Astrocyte (in vitro differentiated cells and primary cell): Measurements from ENCODE around the gene SHROOM1. TPM values are rescaled to one million over a fixed set of nuclear protein-coding genes. Genes with fewer than 3 reads are reported as not detected.
"Not testable (repeated sequence)": the region's sequence is repeated elsewhere in the genome, so short reads cannot be mapped to it uniquely, and the experiment has no call there.

Source experiments
- DNase-seq: peaks from one replicate; pipeline ENCODE4 v3.0.0-alpha.2; 2010; ENCODE audit warnings: low read depth
- FAIRE-seq: peaks from 2 replicates; lab custom pipeline; 2011; peaks lifted over from hg19 to GRCh38; lab: Jason Lieb, UNC
- H2AFZ ChIP-seq: 2 replicates; pipeline ENCODE4 v1.6.0; 2012; ENCODE audit warnings: low read depth, low read length, inconsistent platforms
- H3K27ac ChIP-seq: 2 replicates; pipeline ENCODE4 v1.5.1; 2011; ENCODE audit warnings: low read depth, low read length, inconsistent platforms
- H3K27me3 ChIP-seq: 2 replicates; pipeline ENCODE4 v1.6.0; 2011; ENCODE audit warnings: low read length, inconsistent platforms; ENCODE audit not compliant: insufficient read depth
- H3K36me3 ChIP-seq: 2 replicates; pipeline ENCODE4 v1.5.1; 2011; ENCODE audit warnings: low read length, inconsistent platforms; ENCODE audit not compliant: insufficient read depth
- H3K4me1 ChIP-seq: 2 replicates; pipeline ENCODE4 v1.5.1; 2011; ENCODE audit warnings: low read length, inconsistent platforms; ENCODE audit not compliant: insufficient read depth
- H3K4me2 ChIP-seq: 2 replicates; pipeline ENCODE4 v1.6.0; 2012; ENCODE audit warnings: low read length, inconsistent platforms
- H3K4me3 ChIP-seq: 2 replicates; pipeline ENCODE4 v1.5.1; 2011; ENCODE audit warnings: low read depth, mild to moderate bottlenecking, low read length, inconsistent platforms; ENCODE audit not compliant: insufficient read depth
- H3K79me2 ChIP-seq: 2 replicates; pipeline ENCODE4 v1.6.0; 2012; ENCODE audit warnings: mild to moderate bottlenecking, low read length, inconsistent platforms; ENCODE audit not compliant: insufficient read depth
- H3K9ac ChIP-seq: 2 replicates; pipeline ENCODE4 v1.6.0; 2012; ENCODE audit warnings: mild to moderate bottlenecking, low read length, inconsistent platforms
- H3K9me3 ChIP-seq: 2 replicates; pipeline ENCODE4 v1.5.1; 2012; ENCODE audit warnings: low read depth, mild to moderate bottlenecking, low read length, inconsistent platforms; ENCODE audit not compliant: insufficient read depth
- H4K20me1 ChIP-seq: 2 replicates; pipeline ENCODE4 v1.6.0; 2012; ENCODE audit warnings: low read length, inconsistent platforms; ENCODE audit not compliant: insufficient read depth
- H3K27ac Mint-ChIP-seq: one replicate; pipeline ENCODE4 v1.8.0; 2021; ENCODE audit warnings: mild to moderate bottlenecking, mixed read lengths; ENCODE audit not compliant: unreplicated experiment
- H3K27me3 Mint-ChIP-seq: one replicate; pipeline ENCODE4 v1.8.0; 2021; ENCODE audit warnings: low read depth, mixed read lengths; ENCODE audit not compliant: unreplicated experiment
- H3K36me3 Mint-ChIP-seq: one replicate; pipeline ENCODE4 v1.8.0; 2021; ENCODE audit warnings: low read depth, mixed read lengths; ENCODE audit not compliant: unreplicated experiment
- H3K4me1 Mint-ChIP-seq: one replicate; pipeline ENCODE4 v1.8.0; 2021; ENCODE audit warnings: low read depth, mixed read lengths; ENCODE audit not compliant: unreplicated experiment
- H3K4me3 Mint-ChIP-seq: one replicate; pipeline ENCODE4 v1.8.0; 2021; ENCODE audit warnings: mild to moderate bottlenecking, moderate library complexity, mixed read lengths; ENCODE audit not compliant: unreplicated experiment
- H3K9me3 Mint-ChIP-seq: one replicate; pipeline ENCODE4 v1.8.0; 2021; ENCODE audit warnings: mild to moderate bottlenecking, mixed read lengths; ENCODE audit not compliant: unreplicated experiment
- EZH2 ChIP-seq: IDR thresholded peaks from 2 replicates; pipeline ENCODE4 v1.6.1; 2012; ENCODE audit warnings: mild to moderate bottlenecking, low read length, inconsistent platforms; ENCODE audit not compliant: insufficient read depth
- total RNA-seq: library from RNA; stranded (reverse); gene quantifications from 2 replicates; pipeline ENCODE4 v1.2.1, GENCODE V29; 2021
- TF ChIP-seq, protein P1 (sequence below): IDR thresholded peaks from 2 replicates; pipeline ENCODE4 v1.5.1; 2011; ENCODE audit warnings: low read depth, mild to moderate bottlenecking, inconsistent platforms, low read length, moderate library complexity; ENCODE audit not compliant: insufficient read depth

The SHROOM1 gene
- total RNA-seq, 1 donor from 2014 or later = 5.0 TPM

DNA sequence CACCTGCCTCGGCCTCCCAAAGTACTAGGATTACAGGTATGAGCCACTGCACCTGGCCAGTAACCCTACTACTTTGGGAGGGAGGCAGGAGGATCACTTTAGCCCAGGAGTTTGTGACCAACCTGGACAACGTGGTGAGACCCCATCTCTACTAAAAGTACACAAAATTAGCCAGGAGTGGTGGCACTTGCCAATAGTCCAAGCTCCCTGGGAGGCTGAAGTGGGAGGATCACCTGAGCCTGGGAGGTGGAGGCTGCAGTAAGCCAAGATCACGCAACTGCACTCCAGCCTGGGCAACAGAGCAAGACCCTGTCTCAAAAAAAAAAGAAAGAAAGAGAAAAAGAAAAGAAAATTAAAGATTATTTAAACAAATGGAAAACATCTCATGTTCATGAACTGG is 25.6 kb upstream of the SHROOM1 start:
- no peaks in the 10 kb centered on the region for H3K79me2 ChIP-seq
- Mint-ChIP-seq H3K4me1 (peaks cover 2% of the 10 kb centered on the region), H3K4me3 (no peak overlapping the region), H3K9me3 (no peaks in the 10 kb centered on the region), H3K27me3 (no peaks in the 10 kb centered on the region), H3K36me3 (no peaks in the 10 kb centered on the region), H3K27ac (no peak overlapping the region)
- H2AFZ ChIP-seq = no peak overlapping the region
- H3K27me3 ChIP-seq = no peaks in the 10 kb centered on the region
- H3K36me3 ChIP-seq = no peaks in the 10 kb centered on the region
- H3K4me1 ChIP-seq = no peaks in the 10 kb centered on the region
- H3K4me3 ChIP-seq = no peak overlapping the region
- FAIRE-seq (no peak), DNase-seq (no peak)
- no peak overlapping the region for H3K27ac ChIP-seq
- no peak overlapping the region for H3K9ac ChIP-seq
- no peak overlapping the region for H3K4me2 ChIP-seq
- TF ChIP-seq, protein P1, sequence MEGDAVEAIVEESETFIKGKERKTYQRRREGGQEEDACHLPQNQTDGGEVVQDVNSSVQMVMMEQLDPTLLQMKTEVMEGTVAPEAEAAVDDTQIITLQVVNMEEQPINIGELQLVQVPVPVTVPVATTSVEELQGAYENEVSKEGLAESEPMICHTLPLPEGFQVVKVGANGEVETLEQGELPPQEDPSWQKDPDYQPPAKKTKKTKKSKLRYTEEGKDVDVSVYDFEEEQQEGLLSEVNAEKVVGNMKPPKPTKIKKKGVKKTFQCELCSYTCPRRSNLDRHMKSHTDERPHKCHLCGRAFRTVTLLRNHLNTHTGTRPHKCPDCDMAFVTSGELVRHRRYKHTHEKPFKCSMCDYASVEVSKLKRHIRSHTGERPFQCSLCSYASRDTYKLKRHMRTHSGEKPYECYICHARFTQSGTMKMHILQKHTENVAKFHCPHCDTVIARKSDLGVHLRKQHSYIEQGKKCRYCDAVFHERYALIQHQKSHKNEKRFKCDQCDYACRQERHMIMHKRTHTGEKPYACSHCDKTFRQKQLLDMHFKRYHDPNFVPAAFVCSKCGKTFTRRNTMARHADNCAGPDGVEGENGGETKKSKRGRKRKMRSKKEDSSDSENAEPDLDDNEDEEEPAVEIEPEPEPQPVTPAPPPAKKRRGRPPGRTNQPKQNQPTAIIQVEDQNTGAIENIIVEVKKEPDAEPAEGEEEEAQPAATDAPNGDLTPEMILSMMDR = no peak
- TF ChIP-seq EZH2 = no peak
- no peaks in the 10 kb centered on the region for H3K9me3 ChIP-seq
- H4K20me1 ChIP-seq = no peaks in the 10 kb centered on the region

- not testable (repeated sequence) for H2AFZ ChIP-seq, DNase-seq, H3K4me3 ChIP-seq, H3K4me1 ChIP-seq, H4K20me1 ChIP-seq, H3K36me3 ChIP-seq, H3K27me3 Mint-ChIP-seq, H3K27ac Mint-ChIP-seq, H3K27me3 ChIP-seq, H3K9me3 Mint-ChIP-seq, H3K9me3 ChIP-seq, H3K27ac ChIP-seq, H3K4me2 ChIP-seq, H3K4me3 Mint-ChIP-seq, FAIRE-seq, H3K9ac ChIP-seq, H3K36me3 Mint-ChIP-seq, H3K4me1 Mint-ChIP-seq, H3K79me2 ChIP-seq
Measured at GRCh38 chr5:132854992-132855391, 24.5 kb upstream of the SHROOM1 start.

DNA sequence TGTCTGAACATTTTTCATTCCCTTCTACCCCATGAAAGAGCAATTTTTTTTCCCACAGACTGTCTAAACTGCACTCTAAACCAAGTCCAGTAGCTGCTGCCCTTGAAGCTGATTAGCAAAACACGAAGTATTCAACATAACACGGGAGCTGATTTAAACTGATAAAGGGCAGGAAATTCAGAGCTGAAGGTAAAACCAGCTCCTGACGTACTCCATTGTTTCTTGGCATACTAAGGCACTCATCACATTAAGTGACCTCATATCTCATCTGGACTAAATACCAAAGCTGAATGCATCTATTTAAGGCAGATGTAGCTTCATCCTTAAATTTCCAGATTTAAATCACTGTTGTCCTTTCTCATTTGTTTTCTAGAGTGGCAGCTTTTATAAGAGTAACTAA is 23.9 kb upstream of the SHROOM1 start:
- Mint-ChIP-seq H3K36me3 (no peaks in the 10 kb centered on the region), H3K27ac (no peak overlapping the region)

More for the DNA sequence above, 23.9 kb upstream of the SHROOM1 start:
- H3K27me3 ChIP-seq = no peaks in the 10 kb centered on the region
- TF ChIP-seq, protein P1 = no peak
- TF ChIP-seq EZH2 = no peak
- H3K79me2 ChIP-seq = no peaks in the 10 kb centered on the region
- DNase-seq (peak; percentile 41), FAIRE-seq (no peak)
- no peak overlapping the region for H2AFZ ChIP-seq
- no peaks in the 10 kb centered on the region for H3K36me3 ChIP-seq
- no peaks in the 10 kb centered on the region for H3K4me1 ChIP-seq
- H3K27me3 Mint-ChIP-seq = no peaks in the 10 kb centered on the region
- H4K20me1 ChIP-seq = no peaks in the 10 kb centered on the region
- no peak overlapping the region for H3K4me2 ChIP-seq
- peaks cover 9% of the 10 kb centered on the region for H3K4me1 Mint-ChIP-seq
- H3K27ac ChIP-seq = no peak overlapping the region
- no peak overlapping the region for H3K4me3 Mint-ChIP-seq
- no peak overlapping the region for H3K9ac ChIP-seq
- no peaks in the 10 kb centered on the region for H3K9me3 ChIP-seq
- H3K4me3 ChIP-seq = no peak overlapping the region
- H3K9me3 Mint-ChIP-seq = no peaks in the 10 kb centered on the region
